Stimulated activated CD4-positive, alpha-beta T cell treated with anti-CD3 and anti-CD28 coated beads, Interleukin-12 subunit alpha, Interleukin-12 subunit beta, amount 100 ng/mL, for 24 hours (primary cell): Measurements from ENCODE around the gene PTPRT.

Experiments
- DNase-seq, 2 experiments: peaks; one replicate each; pipeline ENCODE4 v3.0.0-alpha.2; 2020; ENCODE audit warnings: low read depth in 2 of 2

Gene PTPRT

GRCh38 chr20:42836339-42836738 is 353.4 kb downstream of the PTPRT start:
- DNase-seq: no peak

- DNase-seq: no peak
These were observed 381.8 kb downstream of the PTPRT start for GRCh38 chr20:42807876-42808275.

- no peak for DNase-seq
These were observed 394.5 kb downstream of the PTPRT start for GRCh38 chr20:42795111-42795695.

GRCh38 chr20:42792052-42792451 is 397.7 kb downstream of the PTPRT start:
- DNase-seq: no peak

GRCh38 chr20:42790111-42790510 is 399.6 kb downstream of the PTPRT start:
- no peak for DNase-seq

- DNase-seq: no peak
These were observed 401.0 kb downstream of the PTPRT start for GRCh38 chr20:42788707-42789106.

GRCh38 chr20:42785041-42785440 is 404.7 kb downstream of the PTPRT start:
- no peak for DNase-seq

GRCh38 chr20:42779216-42779615 is 410.5 kb downstream of the PTPRT start:
- DNase-seq: no peak

- no peak for DNase-seq
These were observed 413.8 kb downstream of the PTPRT start for GRCh38 chr20:42775866-42776265.

- DNase-seq: no peak
These were observed 414.7 kb downstream of the PTPRT start for GRCh38 chr20:42775037-42775436.

GRCh38 chr20:42763015-42763414 is 426.7 kb downstream of the PTPRT start:
- DNase-seq: no peak

- DNase-seq: no peak
These were observed 432.7 kb downstream of the PTPRT start for GRCh38 chr20:42756991-42757390.

GRCh38 chr20:42754706-42755105 is 435.0 kb downstream of the PTPRT start:
- no peak for DNase-seq

- DNase-seq: no peak
These were observed 437.1 kb downstream of the PTPRT start for GRCh38 chr20:42752620-42753019.

GRCh38 chr20:42749556-42749955 is 440.1 kb downstream of the PTPRT start:
- DNase-seq: no peak

- DNase-seq: no peak
These were observed 441.8 kb downstream of the PTPRT start for GRCh38 chr20:42747765-42748411.

GRCh38 chr20:42744756-42745465 is 444.8 kb downstream of the PTPRT start:
- no peak for DNase-seq

- DNase-seq: no peak
These were observed 446.8 kb downstream of the PTPRT start for GRCh38 chr20:42742926-42743325.

GRCh38 chr20:42741906-42742305 is 447.8 kb downstream of the PTPRT start:
- no peak for DNase-seq

GRCh38 chr20:42740226-42740870 is 449.4 kb downstream of the PTPRT start:
- no peak for DNase-seq

GRCh38 chr20:42739683-42740082 is 450.0 kb downstream of the PTPRT start:
- DNase-seq: no peak

GRCh38 chr20:42735539-42735938 is 454.2 kb downstream of the PTPRT start:
- DNase-seq: no peak
